ENCODE data around the gene HASPIN.

HASPIN gene

DNA sequence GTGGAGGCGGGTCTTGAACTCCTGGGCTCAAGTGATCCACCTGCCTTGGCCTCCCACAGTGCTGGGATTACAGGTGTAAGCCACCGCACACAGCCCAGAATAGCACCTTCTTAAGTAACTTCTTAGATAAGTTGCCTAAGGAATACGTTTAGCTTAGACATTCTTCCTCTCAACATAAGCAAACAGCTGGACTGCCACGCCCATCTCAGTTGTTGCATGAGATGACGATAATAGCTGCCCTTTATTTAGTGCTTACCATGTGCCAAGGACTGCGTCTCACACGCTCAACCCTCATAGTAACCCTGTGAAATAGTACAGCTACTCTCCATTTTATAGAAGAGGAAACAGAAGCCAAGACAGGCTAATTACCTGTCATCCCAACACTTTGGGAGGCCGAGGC lies 11.8 kb downstream of the HASPIN start:
- no peak for DNase-seq (ENCODE audit: low read depth)

DNA sequence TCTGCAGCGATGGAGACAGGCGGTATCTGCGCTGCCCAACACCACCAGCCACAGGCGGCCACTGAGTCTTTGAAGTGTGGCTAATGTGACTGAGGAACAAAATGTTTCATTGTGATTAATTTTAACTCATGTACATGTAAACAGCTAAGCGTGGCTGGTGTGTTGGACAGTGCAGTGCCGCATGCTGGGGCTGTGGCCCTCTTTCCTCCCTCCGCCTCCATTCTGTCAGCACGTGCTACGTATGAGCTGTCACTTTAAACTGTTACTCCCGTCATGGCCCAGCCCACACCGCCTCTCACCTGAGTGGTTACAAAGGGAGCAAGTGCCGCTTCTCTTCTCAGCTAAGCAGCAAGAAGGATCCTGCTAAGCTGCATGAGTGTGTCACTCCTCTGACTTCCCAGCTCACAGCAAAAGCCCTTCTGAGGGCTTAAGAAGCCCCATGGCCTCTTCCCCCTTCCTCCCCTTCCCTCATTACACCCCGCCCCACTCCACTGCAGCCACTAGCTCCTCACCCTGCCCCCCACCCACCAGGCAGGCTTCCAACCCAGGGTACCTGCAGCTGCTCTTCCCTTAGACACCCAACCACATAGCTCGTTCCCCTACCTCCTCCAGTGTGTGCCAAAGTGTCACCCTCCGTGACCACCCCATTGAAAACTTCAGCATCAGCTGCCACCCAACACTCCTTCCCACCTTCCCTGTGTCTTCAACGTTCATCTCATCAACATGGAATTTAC lies 15.0 kb downstream of the HASPIN start:
- peak; percentile 77 for DNase-seq (ENCODE audit: low read depth)

DNA sequence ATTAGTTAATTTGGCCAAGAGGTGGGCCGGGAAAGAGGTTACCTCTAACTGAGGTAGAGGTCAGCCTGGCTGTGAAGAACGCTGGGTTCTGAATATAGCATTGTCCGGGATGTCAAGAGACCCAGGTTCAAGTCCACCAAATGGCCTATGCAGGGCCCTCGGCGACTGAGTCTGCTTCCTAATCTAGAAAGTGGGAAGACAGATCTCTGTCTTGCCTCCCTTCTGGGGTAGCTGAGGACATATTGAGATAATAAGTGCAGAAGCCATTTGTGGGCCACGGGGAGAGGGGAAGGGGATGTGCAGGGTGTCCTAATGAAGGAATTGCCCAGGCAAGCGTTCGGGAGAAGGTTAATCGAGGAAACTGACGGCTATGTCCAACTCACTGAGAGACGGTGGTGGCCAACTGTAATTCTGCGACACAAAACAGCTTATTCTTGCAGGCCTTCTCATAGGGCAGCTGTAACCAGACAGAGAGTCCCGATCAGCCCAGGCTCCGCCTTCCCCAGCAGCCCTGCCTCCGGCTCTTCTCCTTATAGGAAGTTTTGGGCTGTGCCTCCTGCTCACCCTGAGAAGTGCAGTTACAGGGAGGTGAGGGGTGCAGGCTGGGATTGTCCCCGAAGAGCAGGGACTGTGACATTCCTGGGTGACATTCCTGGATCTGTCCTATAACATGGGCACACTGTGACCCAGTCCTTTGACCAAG lies 15.9 kb downstream of the HASPIN start:
- DNase-seq (ENCODE audit: low read depth): no peak

DNA sequence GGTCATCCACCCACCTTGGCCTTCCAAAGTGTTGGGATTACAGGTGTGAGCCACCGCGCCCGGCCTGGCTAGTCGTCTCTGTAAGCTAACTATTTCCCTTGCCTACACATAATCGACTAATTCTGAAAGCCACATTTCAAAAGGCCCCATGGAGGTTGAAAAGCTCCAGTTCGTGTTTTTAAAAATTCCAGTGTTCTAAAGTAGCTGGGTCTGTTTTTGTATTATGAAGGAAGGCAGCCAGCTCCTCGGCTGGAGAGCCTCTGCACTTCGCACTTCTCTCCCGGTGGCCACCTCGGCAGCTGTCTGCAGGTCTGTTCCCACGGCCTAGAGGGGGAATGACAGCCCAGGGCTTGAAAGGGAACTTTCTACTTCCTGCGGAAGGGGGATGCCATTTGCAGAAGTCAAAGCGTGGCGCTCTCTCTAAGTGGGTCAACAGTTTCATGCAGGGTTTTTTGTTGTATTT lies 16.9 kb downstream of the HASPIN start:
- no peak for DNase-seq (ENCODE audit: low read depth)

DNA sequence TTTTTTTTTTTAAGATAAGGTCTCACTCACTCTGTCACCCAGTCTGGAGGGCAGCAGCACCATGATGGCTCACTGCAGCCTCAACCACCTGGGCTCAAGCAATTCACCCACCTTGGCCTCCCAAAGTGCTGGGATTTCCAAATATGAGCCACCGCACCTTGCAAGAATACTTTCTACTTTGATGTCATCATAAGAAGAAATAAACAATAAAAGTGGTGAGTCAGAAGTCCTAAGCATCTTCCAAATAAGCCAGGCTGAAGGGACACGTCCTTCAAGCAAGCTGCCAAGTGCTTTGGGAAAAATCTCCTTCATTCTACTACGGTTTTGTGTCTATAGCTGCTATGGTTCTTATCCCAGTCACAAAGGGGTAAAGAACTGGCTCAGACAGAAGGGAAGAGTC lies 20.3 kb downstream of the HASPIN start:
- DNase-seq (ENCODE audit: low read depth): no peak

DNA sequence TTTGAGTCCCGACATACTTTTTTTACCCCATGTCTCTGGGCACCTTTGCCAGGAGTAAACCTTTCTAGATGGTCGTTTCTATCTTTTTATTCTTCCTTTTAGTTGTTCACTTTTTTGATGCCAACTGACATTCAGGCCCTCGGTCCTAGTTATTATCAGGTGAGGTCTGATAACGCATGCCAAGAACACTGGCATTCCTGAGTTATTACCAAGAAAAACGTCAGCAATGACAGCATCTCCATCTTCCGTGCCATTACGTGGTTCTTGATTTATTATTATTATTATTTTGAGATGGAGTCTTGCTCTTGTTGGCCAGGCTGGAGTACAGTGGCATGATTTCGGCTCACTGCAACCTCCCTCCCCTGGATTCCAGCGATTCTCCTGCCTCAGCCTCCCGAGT lies 21.4 kb downstream of the HASPIN start:
- DNase-seq (ENCODE audit: low read depth): no peak

DNA sequence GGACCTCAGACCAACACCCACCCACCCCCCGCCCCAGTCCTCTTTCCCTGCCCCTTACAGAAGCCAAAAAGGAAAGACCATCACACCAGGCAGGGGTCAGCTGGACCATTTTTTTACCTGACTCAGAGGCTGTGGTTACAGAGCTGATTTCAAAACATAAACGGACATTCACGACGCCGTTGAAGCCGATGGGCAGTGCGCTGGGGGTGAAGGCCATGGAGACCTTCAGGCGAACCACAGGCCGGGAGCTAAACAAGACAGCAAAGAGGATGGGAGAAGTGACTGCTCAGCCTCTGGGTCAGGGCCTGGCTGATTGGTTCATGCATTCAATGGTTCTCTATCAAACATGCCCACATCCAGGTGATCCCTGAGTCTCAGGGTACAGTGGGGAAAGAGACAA lies 24.1 kb downstream of the HASPIN start:
- no peak for DNase-seq (ENCODE audit: low read depth)

DNA sequence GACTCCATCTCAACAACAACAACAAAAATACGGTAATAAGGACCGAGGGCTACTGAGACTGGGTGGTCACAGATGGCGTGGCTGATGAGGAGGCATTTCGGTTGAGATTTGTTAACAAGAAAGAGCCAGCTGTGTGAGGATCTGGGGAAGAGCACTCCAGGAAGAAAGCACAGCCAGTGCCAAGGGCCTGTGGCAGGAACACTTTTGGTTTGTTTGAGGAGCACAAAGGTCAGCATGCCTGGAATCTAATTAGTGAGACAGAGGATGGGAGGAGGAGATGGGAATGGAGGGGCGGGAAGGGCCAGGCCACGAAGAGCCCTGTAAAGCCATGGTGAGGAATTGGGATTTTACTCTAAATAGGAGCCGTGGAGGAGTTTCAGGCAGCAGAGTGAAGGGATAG lies 24.9 kb downstream of the HASPIN start:
- DNase-seq (ENCODE audit: low read depth): no peak

DNA sequence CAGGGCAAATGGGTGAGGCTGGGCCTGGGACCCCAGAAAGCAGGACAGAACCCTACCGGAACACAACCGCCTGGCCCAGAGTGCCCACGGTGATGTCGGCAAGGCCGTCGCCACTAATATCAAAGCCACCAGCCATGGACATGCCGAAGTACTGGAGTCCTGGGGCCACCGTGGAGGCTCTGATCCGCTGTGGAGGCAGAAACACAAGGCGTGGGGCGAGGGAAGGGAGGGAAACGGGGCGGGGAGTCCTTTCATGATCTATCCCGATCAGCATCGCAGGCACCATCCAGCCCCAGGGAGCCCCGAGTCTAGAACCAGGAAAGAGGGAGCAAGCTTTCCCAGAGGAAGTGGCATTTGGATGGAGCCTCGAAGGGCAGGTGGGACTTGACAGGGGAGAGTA lies 26.6 kb downstream of the HASPIN start:
- DNase-seq (ENCODE audit: low read depth): no peak

DNA sequence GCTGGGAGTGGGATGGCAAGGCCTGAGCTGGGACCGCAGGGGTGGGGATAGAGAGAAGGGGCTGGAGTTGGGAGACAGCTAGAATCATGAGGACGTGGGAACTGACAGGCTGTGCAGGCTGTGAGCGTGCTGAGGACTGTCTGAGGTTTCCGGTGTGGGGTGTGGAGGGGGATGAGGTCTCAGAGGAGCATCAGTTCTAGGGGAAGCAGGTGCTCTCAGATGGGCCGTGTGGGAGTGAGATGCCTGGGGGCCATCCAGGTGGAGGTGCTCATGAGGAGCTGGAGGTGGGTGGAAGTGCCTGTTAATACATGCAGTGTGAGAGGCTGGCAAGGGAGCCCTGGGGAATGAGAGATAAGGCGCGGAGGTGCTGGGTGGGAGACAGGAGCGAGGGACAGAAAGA lies 27.2 kb downstream of the HASPIN start:
- peak; percentile 23 for DNase-seq (ENCODE audit: low read depth)

DNA sequence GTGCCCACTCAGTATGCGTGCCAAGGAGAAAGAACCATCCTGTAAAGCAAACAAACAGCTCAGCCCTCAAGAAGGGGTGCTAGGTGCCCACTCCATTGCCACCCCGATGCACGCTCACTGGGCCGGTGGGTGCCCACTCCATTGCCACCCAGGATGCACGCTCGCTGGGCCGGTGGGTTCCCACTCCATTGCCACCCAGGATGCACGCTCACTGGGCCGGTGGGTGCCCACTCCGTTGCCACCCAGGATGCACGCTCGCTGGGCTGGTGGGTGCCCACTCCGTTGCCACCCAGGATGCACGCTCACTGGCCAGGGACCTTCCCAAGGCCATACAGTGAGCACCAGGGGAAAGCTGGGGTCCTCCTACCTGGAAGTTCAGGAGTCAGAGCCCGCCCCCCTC lies 28.1 kb downstream of the HASPIN start:
- DNase-seq (ENCODE audit: low read depth): no peak

DNA sequence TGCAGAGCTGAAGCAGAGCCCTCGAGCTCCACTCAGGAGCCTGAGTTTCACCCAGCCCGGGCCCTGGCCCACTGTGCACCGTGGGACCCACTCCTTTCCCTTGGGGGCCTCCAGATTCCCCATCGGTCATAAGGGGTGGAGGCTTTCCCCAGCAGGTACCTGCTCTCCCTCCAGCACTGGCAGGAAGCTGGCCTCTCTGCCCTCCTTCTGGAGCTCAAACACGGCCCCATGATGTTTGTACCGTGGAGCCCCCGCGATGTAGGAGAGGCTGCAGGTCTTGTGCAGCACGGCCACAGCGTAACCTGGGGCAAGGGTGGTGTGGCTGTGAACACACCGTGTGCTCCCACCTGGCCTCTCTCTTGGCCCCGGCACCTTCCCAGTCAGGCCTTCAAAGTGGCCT lies 29.9 kb downstream of the HASPIN start:
- no peak for DNase-seq (ENCODE audit: low read depth)

DNA sequence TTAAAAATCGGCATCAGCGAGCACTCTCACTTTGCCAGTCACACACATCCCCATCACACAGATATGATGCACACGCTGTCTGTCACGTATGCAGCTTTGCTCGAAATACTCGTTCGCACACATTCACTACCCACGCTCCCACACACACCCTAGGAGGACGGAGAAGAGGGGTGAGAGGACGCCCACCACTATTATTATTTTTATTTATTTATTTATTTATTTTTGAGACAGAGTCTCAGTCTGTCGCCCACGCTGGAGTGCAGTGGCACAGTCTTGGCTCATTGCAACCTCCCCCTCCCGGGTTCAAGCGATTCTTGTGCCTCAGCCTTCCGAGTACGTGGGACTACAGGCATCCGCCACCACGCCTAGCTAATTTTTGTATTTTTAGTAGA lies 30.4 kb downstream of the HASPIN start:
- DNase-seq (ENCODE audit: low read depth): no peak

DNA sequence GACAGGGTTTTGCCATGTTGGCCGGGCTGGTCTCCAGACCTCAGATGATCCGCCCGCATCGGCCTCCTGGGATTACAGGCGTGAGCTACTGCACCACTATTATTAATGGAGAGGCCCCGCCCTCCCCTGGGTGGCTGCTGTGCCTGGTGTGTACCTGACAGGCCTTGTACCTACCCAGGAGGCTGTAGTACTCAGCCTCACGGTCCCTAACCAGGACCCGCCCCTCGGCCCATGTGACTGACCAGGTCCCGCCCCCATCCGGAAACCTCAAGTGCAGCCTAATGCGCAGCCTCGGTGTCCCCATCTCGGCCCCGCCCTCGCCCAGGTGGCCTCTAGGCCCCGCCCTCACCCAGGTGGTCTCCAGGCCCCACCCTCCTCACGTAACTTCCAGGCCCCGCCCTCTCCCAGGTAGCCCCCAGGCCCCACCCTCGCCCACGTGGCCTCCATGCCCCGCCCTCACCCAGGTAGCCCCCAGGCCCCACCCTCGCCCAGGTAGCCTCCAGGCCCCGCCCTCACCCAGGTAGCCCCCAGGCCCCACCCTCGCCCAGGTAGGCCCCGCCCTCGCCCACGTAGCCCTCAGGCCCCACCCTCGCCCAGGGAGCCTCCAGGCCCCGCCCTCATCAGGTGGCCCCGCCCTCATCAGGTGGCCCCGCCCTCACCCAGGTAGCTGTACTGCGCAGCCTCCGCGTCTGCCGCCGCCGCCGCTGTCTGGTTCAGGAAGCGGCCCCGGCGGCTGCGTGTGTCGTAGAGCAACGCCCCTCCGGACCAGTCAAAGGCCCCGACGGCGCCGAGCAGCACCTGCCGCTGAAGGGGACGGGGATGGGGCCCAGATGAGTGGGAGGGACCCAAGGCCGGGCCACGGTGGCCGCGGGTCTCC lies 31.0 kb downstream of the HASPIN start:
- DNase-seq (ENCODE audit: low read depth): peak; percentile 56

DNA sequence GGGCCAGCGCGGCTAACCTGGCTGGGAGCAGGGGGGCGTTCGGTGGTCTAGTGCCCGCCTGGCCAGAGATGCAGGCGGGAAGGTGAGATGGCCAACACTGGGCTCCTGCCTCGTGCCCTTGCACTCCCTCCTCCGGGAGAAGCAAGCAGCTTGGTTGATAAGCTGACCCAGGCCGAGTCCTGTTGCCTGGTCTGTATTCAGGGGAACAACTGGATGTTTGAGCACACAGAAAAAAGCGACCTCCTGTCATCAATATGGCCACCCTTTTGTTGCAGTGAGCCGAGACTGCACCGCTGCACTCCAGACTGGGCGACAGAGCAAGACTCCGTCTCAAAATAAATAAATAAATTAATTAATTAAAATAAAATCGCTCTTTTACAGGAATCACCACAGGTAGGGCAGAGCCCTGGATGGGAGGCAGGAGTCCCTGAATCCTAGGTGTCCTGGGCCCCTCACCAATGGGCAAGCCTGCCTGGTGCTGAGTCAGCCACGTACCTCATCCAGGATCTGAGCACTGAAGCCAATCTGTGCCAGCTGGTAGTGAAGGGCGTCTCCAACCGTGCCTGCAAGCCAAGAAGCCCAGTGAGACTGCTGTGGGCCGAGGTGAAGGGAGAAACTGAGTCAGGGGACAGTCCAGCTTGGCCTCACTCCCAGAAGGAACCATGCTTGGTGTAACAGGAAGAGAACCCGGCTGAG lies 31.8 kb downstream of the HASPIN start:
- DNase-seq (ENCODE audit: low read depth): no peak

DNA sequence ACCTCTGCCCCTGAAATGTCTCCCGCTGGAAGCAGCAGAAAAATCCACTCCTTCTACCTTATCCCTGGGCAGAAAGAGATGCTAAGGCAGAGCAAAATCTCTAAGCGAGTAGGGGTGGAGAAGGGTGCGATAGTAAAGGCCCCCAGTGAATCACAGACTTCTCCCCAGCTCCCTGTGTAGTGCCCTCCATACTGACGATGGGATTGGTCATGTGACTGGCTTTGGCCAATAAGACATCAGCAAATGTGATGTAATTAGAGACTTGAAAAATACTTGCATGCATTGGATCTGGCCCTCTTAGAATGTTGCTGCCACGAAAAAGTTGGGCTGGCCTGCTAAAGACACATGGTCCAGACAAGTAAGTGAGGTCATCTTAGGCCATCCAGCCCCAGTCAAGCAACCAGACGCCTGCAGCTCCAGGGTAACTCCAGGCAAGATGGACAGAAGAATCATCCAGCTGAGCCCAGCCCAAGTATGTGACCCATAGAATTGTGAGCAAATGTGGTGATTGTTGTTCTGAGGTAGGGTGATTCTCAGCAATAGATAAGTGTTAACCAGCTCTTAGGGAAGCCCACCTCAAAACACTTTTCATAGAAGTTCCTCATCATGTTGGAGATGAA lies 36.0 kb downstream of the HASPIN start:
- no peak for DNase-seq (ENCODE audit: low read depth)

DNA sequence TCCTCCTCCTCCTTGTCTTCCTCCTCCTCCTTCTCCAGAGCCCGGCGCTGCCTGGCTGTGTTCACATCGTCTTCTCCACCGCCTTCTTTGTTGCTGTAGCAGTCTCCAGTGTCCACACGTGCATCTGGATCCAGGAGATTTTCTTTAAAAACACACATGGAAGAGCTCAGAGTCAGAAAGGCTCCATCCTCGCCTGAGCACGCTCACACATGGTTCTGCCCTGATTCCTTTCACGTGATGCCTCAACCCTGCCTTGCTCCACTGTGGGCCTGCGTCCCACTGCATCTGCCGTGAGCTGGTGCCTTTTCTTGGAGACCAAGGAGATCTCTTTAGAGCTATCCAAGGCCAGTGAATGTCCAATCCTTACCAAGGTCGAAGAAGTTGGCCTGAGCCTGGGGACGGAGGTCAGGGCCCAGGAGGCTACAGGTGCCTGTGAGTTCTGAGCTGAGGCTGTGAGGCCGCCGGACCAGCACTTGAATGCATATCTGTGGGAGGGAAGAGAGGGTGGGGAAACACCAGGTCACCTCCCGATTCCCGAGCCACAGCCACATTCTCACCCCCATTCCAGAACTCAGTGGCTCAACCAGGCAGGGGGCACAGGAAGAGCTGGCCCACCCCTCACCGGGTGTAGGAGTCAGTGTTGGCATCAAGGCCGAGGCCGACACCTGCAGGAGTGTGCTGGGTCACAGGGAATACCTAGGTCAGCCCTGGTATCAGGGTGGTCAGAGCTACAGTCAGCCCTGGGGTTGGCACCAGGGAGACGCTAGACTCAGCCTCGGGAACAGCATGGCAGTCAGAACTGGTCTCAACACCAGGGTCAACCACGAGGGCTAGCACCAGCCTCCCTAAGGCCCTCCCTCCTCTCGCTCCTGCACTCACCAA lies 37.6 kb downstream of the HASPIN start:
- DNase-seq (ENCODE audit: low read depth): no peak

DNA sequence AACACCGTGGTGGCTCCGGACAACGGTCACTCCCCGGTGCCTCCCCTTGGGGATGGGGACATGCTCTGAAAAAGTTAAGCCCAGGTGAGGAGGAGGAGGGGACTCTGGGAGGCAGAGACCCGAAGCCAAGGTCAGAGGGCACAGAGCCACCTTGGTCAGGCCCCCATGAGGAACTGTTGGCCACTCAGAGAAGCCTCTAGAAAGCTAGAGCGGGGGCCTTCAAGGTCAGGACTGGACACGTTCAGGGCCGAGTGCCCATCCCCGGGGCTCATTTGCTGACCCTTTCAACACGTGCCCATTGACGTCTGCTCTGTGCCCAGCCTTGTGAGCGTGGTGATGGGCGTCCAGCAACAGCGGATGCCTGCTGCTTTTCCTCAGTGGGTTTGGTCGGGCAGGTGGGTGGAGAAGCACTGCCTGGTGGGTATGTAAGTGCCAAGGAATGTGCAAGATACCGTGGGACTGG lies 38.2 kb downstream of the HASPIN start:
- no peak for DNase-seq (ENCODE audit: low read depth)

DNA sequence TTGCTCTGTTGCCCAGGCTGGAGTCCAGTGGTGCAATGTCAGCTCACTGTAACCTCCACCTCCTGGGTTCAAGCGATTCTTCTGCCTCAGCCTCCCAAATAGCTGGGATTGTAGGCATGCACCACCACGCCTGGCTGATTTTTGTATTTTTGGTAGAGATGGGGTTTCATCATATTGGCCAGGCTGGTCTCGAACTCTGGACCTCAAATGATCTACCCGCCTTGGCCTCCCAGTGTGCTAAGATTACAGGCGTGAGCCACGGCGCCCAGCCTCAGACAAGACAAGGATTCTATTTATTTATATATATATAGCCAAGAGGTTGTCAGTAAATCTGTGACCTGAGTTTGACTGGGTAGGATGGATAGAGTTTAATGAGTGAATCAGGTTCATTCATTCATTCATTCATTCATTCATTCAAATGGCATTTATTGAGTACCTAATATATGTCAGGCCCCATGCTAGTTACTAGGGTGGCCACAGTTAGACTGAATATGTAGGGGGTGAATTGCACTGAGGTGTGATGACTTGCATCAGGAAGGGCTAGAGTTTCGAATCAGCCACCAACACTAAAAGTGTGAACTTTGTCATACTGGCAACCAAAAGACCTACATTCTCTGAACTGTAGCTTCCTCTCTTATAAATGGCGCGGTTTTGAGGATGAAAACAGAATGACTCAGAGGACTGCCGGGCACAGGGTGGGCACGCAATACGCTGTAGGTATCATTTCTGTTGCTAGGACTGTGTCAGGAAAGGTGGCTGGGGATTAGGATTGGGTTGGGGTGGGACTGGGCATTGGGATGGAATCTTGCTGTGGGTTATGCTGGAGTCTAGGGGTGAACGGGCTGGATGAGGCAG lies 39.4 kb downstream of the HASPIN start:
- no peak for DNase-seq (ENCODE audit: low read depth)

DNA sequence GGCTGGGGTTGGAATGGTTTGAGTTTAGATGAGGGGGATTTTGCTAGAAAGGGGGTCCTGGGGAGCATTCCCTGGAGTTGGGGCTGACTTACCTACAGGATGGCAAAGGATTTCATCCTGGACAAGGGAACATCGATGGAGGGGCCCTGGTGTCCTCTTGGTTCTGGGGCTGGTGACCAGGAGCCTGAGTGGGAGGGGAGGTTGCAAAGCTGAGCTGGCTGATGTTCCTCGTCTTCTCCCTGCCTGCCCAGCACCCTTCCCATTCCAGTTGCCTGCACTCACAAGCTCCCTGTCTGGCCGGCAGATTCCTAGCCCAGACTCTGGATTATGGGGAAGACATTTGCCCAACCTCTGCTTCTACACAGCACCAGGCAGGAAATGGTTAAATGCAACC lies 40.1 kb downstream of the HASPIN start:
- no peak for DNase-seq (ENCODE audit: low read depth)

All from stimulated activated CD4-positive, alpha-beta T cell treated with anti-CD3 and anti-CD28 coated beads, Interleukin-2, amount 100 ng/mL, for 4 hours (primary cell).